H9 (cell line): ENCODE measurements around the gene C17orf107. TPM values are rescaled to one million over a fixed set of nuclear protein-coding genes. Genes with fewer than 3 reads are reported as not detected.

Source experiments
- DNase-seq: peaks from one replicate; pipeline ENCODE4 v3.0.0-alpha.2; 2017
- H2AFZ ChIP-seq: one replicate; pipeline ENCODE4 v1.6.1; 2013; ENCODE audit warnings: mild to moderate bottlenecking, low read length, control low read depth, moderate library complexity
- H2AK5ac ChIP-seq: 2 replicates; pipeline ENCODE4 v1.6.1; 2013; ENCODE audit warnings: low read length, control low read depth, mixed read lengths; ENCODE audit not compliant: insufficient read length
- H2BK120ac ChIP-seq: one replicate; pipeline ENCODE4 v1.6.1; 2013; ENCODE audit warnings: low read depth, mild to moderate bottlenecking, low read length, control low read depth, inconsistent platforms; ENCODE audit not compliant: poor library complexity, severe bottlenecking
- H2BK12ac ChIP-seq: 2 replicates; pipeline ENCODE4 v1.6.1; 2013; ENCODE audit warnings: low read length, control low read depth, mixed read lengths, low read depth; ENCODE audit not compliant: insufficient read length
- H2BK15ac ChIP-seq: 2 replicates; pipeline ENCODE4 v1.6.1; 2013; ENCODE audit warnings: low read depth, low read length, control low read depth
- H2BK20ac ChIP-seq: one replicate; pipeline ENCODE4 v1.6.1; 2013; ENCODE audit warnings: low read depth, mild to moderate bottlenecking, low read length, control low read depth, inconsistent platforms; ENCODE audit not compliant: poor library complexity, severe bottlenecking
- H2BK5ac ChIP-seq: 2 replicates; pipeline ENCODE4 v1.6.1; 2013; ENCODE audit warnings: low read length, control low read depth, mixed read lengths; ENCODE audit not compliant: insufficient read length
- H3K14ac ChIP-seq: 2 replicates; pipeline ENCODE4 v1.6.1; 2013; ENCODE audit warnings: low read length, control low read depth; ENCODE audit not compliant: insufficient read depth
- H3K18ac ChIP-seq: 2 replicates; pipeline ENCODE4 v1.6.1; 2013; ENCODE audit warnings: low read depth, mild to moderate bottlenecking, mixed read lengths, low read length, control low read depth; ENCODE audit not compliant: insufficient read length
- H3K23ac ChIP-seq: 2 replicates; pipeline ENCODE4 v1.6.1; 2013; ENCODE audit warnings: low read length, control low read depth, mixed read lengths, low read depth; ENCODE audit not compliant: insufficient read length
- H3K23me2 ChIP-seq: 2 replicates; pipeline ENCODE4 v1.6.1; 2013; ENCODE audit warnings: low read depth, mild to moderate bottlenecking, mixed read lengths, low read length, control low read depth; ENCODE audit not compliant: insufficient read length, poor library complexity, severe bottlenecking
- H3K27ac ChIP-seq: 2 replicates; pipeline ENCODE4 v1.5.1; 2013; ENCODE audit warnings: low read length, control low read depth, mixed read lengths, low read depth; ENCODE audit not compliant: insufficient read length
- H3K27me3 ChIP-seq: 2 replicates; pipeline ENCODE4 v1.6.1; 2013; ENCODE audit warnings: low read length, control low read depth, inconsistent platforms; ENCODE audit not compliant: insufficient read depth
- H3K4ac ChIP-seq: 2 replicates; pipeline ENCODE4 v1.6.1; 2013; ENCODE audit warnings: low read depth, mild to moderate bottlenecking, control low read depth, inconsistent platforms, low read length, moderate library complexity
- H3K4me1 ChIP-seq: 2 replicates; pipeline ENCODE4 v1.6.1; 2013; ENCODE audit warnings: low read length, control low read depth, inconsistent platforms; ENCODE audit not compliant: insufficient read depth
- H3K4me2 ChIP-seq: 2 replicates; pipeline ENCODE4 v1.6.1; 2013; ENCODE audit warnings: low read length, control low read depth, mixed read lengths; ENCODE audit not compliant: insufficient read length, insufficient read depth
- H3K56ac ChIP-seq: 2 replicates; pipeline ENCODE4 v1.6.1; 2013; ENCODE audit warnings: low read depth, mild to moderate bottlenecking, mixed read lengths, low read length, control low read depth; ENCODE audit not compliant: insufficient read length
- H3K79me1 ChIP-seq: 2 replicates; pipeline ENCODE4 v1.6.1; 2013; ENCODE audit warnings: low read depth, mild to moderate bottlenecking, moderate library complexity, low read length, control low read depth, inconsistent platforms; ENCODE audit not compliant: insufficient read depth, poor library complexity, severe bottlenecking
- H3K79me2 ChIP-seq: 2 replicates; pipeline ENCODE4 v1.6.1; 2013; ENCODE audit warnings: low read length, control low read depth, inconsistent platforms; ENCODE audit not compliant: insufficient read depth
- H3K9ac ChIP-seq: 2 replicates; pipeline ENCODE4 v1.6.1; 2013; ENCODE audit warnings: low read length, control low read depth, mixed read lengths; ENCODE audit not compliant: insufficient read length; ENCODE audit errors: extremely low read depth
- H3K9me3 ChIP-seq: one replicate; pipeline ENCODE4 v1.6.1; 2013; ENCODE audit warnings: low read depth, low read length, inconsistent platforms; ENCODE audit not compliant: control insufficient read depth
- H3T11ph ChIP-seq: one replicate; pipeline ENCODE4 v1.6.1; 2013; ENCODE audit warnings: mild to moderate bottlenecking, low read length, control low read depth, inconsistent platforms
- H4K20me1 ChIP-seq: one replicate; pipeline ENCODE4 v1.6.1; 2013; ENCODE audit not compliant: control insufficient read depth, insufficient read length, insufficient read depth
- H4K5ac ChIP-seq: 2 replicates; pipeline ENCODE4 v1.6.1; 2013; ENCODE audit warnings: low read depth, mild to moderate bottlenecking, mixed read lengths, low read length, control low read depth; ENCODE audit not compliant: insufficient read length
- H4K8ac ChIP-seq: replicated peaks from 2 replicates; pipeline ENCODE4 v1.6.1; 2013; ENCODE audit warnings: low read length, control low read depth, mixed read lengths, low read depth; ENCODE audit not compliant: insufficient read length
- H4K91ac ChIP-seq: 2 replicates; pipeline ENCODE4 v1.6.1; 2013; ENCODE audit warnings: low read depth, mild to moderate bottlenecking, moderate library complexity, mixed read lengths, low read length, control low read depth; ENCODE audit not compliant: insufficient read length
- H3K27ac Mint-ChIP-seq, 3 experiments: 2 replicates in 2 of 3; 3 replicates in 1 of 3; pipeline ENCODE4 v1.8.0; 2020 to 2021; ENCODE audit warnings: mixed read lengths in 3 of 3, mild to moderate bottlenecking in 1 of 3, moderate library complexity in 1 of 3
- H3K27me3 Mint-ChIP-seq: 2 replicates; pipeline ENCODE4 v1.8.0; 2021; ENCODE audit warnings: low read depth, mild to moderate bottlenecking, moderate library complexity, mixed read lengths
- H3K36me3 Mint-ChIP-seq, 3 experiments: 2 replicates in 2 of 3; 3 replicates in 1 of 3; pipeline ENCODE4 v1.8.0; 2020 to 2021; ENCODE audit warnings: low read depth in 3 of 3, mixed read lengths in 3 of 3; ENCODE audit not compliant: insufficient read depth in 1 of 3
- H3K4me1 Mint-ChIP-seq, 2 experiments: 2 replicates each; pipeline ENCODE4 v1.8.0; 2020; ENCODE audit warnings: mixed read lengths in 2 of 2
- H3K4me3 Mint-ChIP-seq, 2 experiments: 2 replicates in 1 of 2; 3 replicates in 1 of 2; pipeline ENCODE4 v1.8.0; 2020 to 2021; ENCODE audit warnings: mild to moderate bottlenecking in 2 of 2, mixed read lengths in 2 of 2, moderate library complexity in 1 of 2
- H3K9me3 Mint-ChIP-seq, 2 experiments: 2 replicates in 1 of 2; 3 replicates in 1 of 2; pipeline ENCODE4 v1.8.0; 2020; ENCODE audit warnings: mild to moderate bottlenecking in 2 of 2, mixed read lengths in 2 of 2, moderate library complexity in 1 of 2
- CTCF ChIP-seq: fragments of 200-600 bp; sonication (generic); conservative IDR thresholded peaks from 3 replicates; pipeline ENCODE4 v1.8.0; 2021; ENCODE audit warnings: antibody characterized with exemption, mild to moderate bottlenecking
- WGBS: extraction: QIAGEN DNeasy Blood & Tissue Kit; methylation state at CpG from one replicate; pipeline ENCODE4 v1.1.7; 2013; ENCODE audit warnings: missing lambda C conversion rate, low lambda C conversion rate, mixed read lengths; ENCODE audit not compliant: insufficient read length; ENCODE audit errors: extremely low coverage; 5-methylcytosine and 5-hydroxymethylcytosine counted together
- total RNA-seq: library from RNA; stranded (reverse); gene quantifications from 2 replicates; pipeline ENCODE4 v1.2.1, GENCODE V29; 2021

Gene C17orf107
- total RNA-seq, 1 experiment from 2014 or later = 4.4 TPM

GRCh38 chr17:4859816-4860625, 39.3 kb upstream of the C17orf107 start:
- no peaks in the 10 kb centered on the region for H3K79me1 ChIP-seq
- H3K23me2 ChIP-seq = no peaks in the 10 kb centered on the region
- Mint-ChIP-seq H3K4me3 (peak overlapping the region; percentile 9 to 58; a peak in 4 of 5 replicates), H3K36me3 (peaks cover 0 to 9% (median 0%) of the 10 kb centered on the region in 3 experiments; a peak in 4 of 7 replicates), H3K4me1 (peaks cover 46 to 48% of the 10 kb centered on the region in 2 experiments), H3K27ac (peak overlapping the region in 2 of 3 experiments; percentile 5 to 78; a peak in 4 of 7 replicates), H3K9me3 (no peaks in the 10 kb centered on the region), H3K27me3 (no peaks in the 10 kb centered on the region)
- H3K18ac ChIP-seq = no peak overlapping the region
- H2BK12ac ChIP-seq = no peak overlapping the region
- H3T11ph ChIP-seq = no peak overlapping the region
- no peak overlapping the region for H2BK120ac ChIP-seq
- no peaks in the 10 kb centered on the region for H3K9me3 ChIP-seq
- H3K4me2 ChIP-seq = peak overlapping the region; percentile 43
- no peak overlapping the region for H2BK15ac ChIP-seq
- no peaks in the 10 kb centered on the region for H3K79me2 ChIP-seq
- no peak overlapping the region for H3K9ac ChIP-seq
- H4K20me1 ChIP-seq = no peaks in the 10 kb centered on the region
- H4K91ac ChIP-seq = no peak overlapping the region
- H2BK20ac ChIP-seq = no peak overlapping the region
- WGBS = no CpG with 5 or more reads among the region's 32 CpGs
- no peak overlapping the region for H2BK5ac ChIP-seq
- H3K56ac ChIP-seq = no peak overlapping the region
- H3K27me3 ChIP-seq = no peaks in the 10 kb centered on the region
- no peak overlapping the region for H4K8ac ChIP-seq
- H2AK5ac ChIP-seq = no peak overlapping the region
- H3K23ac ChIP-seq = no peak overlapping the region
- peak overlapping the region; percentile 59 for H3K14ac ChIP-seq
- DNase-seq = no peak
- H3K4me1 ChIP-seq = peaks cover 17% of the 10 kb centered on the region; the same call in 1 of the 2 replicates
- H3K4ac ChIP-seq = no peak overlapping the region
- no peak for TF ChIP-seq CTCF
- H3K27ac ChIP-seq = no peak overlapping the region
- H2AFZ ChIP-seq = no peak overlapping the region
- no peak overlapping the region for H4K5ac ChIP-seq
